Hematopoietic multipotent progenitor cell treated with erythropoietin and hydrocortisone succinate and interleukin-3 and kit ligand, for 17 days (in vitro differentiated cells): ENCODE measurements around the gene ZNF443.
"Not testable (repeated sequence)": the region's sequence is repeated elsewhere in the genome, so short reads cannot be mapped to it uniquely, and the experiment has no call there.

Experiments used
- DNase-seq: peaks from one replicate; pipeline ENCODE4 v3.0.0-alpha.2; 2015; ENCODE audit warnings: low spot score

The ZNF443 gene

GRCh38 chr19:12440541-12441316 lies at the start of gene ZNF443:
TSS of gene ZNF443 (minus strand) at chr19:12441021. CDS start at chr19:12440914, 107 bp downstream.
- peak; percentile 78 for DNase-seq

- DNase-seq, result not testable (repeated sequence)
These were observed 45.5 kb upstream of the ZNF443 start for GRCh38 chr19:12486265-12486783.

GRCh38 chr19:12485571-12485970 lies 44.8 kb upstream of the ZNF443 start:
- no peak for DNase-seq

GRCh38 chr19:12485052-12485416 lies 44.2 kb upstream of the ZNF443 start:
- DNase-seq, result no peak

GRCh38 chr19:12484371-12485051 lies 43.7 kb upstream of the ZNF443 start, which contains the start of gene ZNF709:
TSS of gene ZNF709 (minus strand) at chr19:12484816. CDS start at chr19:12484657, 159 bp downstream.
- DNase-seq, result peak; percentile 34

- DNase-seq, result no peak
These were observed 43.2 kb upstream of the ZNF443 start for GRCh38 chr19:12484011-12484370.

- DNase-seq, result no peak
These were observed 41.7 kb upstream of the ZNF443 start for GRCh38 chr19:12482509-12482886.

- no peak for DNase-seq
These were observed 41.1 kb upstream of the ZNF443 start for GRCh38 chr19:12481781-12482508.

GRCh38 chr19:12478234-12478941 lies 37.6 kb upstream of the ZNF443 start:
- DNase-seq, result no peak

GRCh38 chr19:12467651-12468050 lies 26.8 kb upstream of the ZNF443 start:
- DNase-seq, result not testable (repeated sequence)

- no peak for DNase-seq
These were observed 24.4 kb upstream of the ZNF443 start for GRCh38 chr19:12465211-12465610.

- DNase-seq, result no peak
These were observed 23.9 kb upstream of the ZNF443 start for GRCh38 chr19:12464769-12465168.

- not testable (repeated sequence) for DNase-seq
These were observed 23.3 kb upstream of the ZNF443 start for GRCh38 chr19:12464139-12464538.

GRCh38 chr19:12453495-12453894 lies 12.7 kb upstream of the ZNF443 start:
- DNase-seq, result no peak

GRCh38 chr19:12450844-12451243 lies 10.0 kb upstream of the ZNF443 start:
- no peak for DNase-seq

GRCh38 chr19:12448808-12449207 lies 8.0 kb upstream of the ZNF443 start:
- DNase-seq, result no peak

GRCh38 chr19:12439686-12440540 lies 908 bp downstream of the ZNF443 start:
- DNase-seq, result not testable (repeated sequence)

- DNase-seq, result not testable (repeated sequence)
These were observed 10.0 kb downstream of the ZNF443 start for GRCh38 chr19:12430726-12431299.

GRCh38 chr19:12425888-12426274 lies 14.9 kb downstream of the ZNF443 start:
- no peak for DNase-seq

GRCh38 chr19:12425236-12425887 lies 15.5 kb downstream of the ZNF443 start:
- no peak for DNase-seq
